GM19239 (cell line): ENCODE data around the gene NINL.
"Not testable (repeated sequence)": the region's sequence is repeated elsewhere in the genome, so short reads cannot be mapped to it uniquely, and the experiment has no call there.

Source experiments
- DNase-seq: peaks from one replicate; pipeline ENCODE4 v3.0.0; 2011; ENCODE audit warnings: low spot score; ENCODE audit not compliant: insufficient read length
- FAIRE-seq: peaks from 2 replicates; lab custom pipeline; 2011; peaks lifted over from hg19 to GRCh38; lab: Jason Lieb, UNC

The NINL gene

GRCh38 chr20:25600632-25601031, 15.3 kb upstream of the NINL start:
- DNase-seq (no peak), FAIRE-seq (no peak)

- no peak for FAIRE-seq
- DNase-seq: no peak
Observed at GRCh38 chr20:25592135-25592852, 7.0 kb upstream of the NINL start.

GRCh38 chr20:25590778-25591177, 5.4 kb upstream of the NINL start:
- not testable (repeated sequence) for FAIRE-seq, DNase-seq

- FAIRE-seq (no peak), DNase-seq (no peak)
Observed at GRCh38 chr20:25588491-25588890, 3.2 kb upstream of the NINL start.

GRCh38 chr20:25587536-25587935, 2.2 kb upstream of the NINL start:
- DNase-seq: no peak
- FAIRE-seq: no peak

GRCh38 chr20:25586877-25587276, 1.5 kb upstream of the NINL start:
- FAIRE-seq (no peak), DNase-seq (no peak)

- DNase-seq, FAIRE-seq: not testable (repeated sequence)
Observed at GRCh38 chr20:25583607-25584006, 1.7 kb downstream of the NINL start.

- FAIRE-seq (no peak), DNase-seq (no peak)
Observed at GRCh38 chr20:25580711-25581110, 4.6 kb downstream of the NINL start.

GRCh38 chr20:25579081-25579770, 6.1 kb downstream of the NINL start:
- FAIRE-seq: no peak
- DNase-seq: no peak

- DNase-seq: no peak
- FAIRE-seq: no peak
Observed at GRCh38 chr20:25576783-25577530, 8.4 kb downstream of the NINL start.

GRCh38 chr20:25574411-25574810, 10.9 kb downstream of the NINL start:
- DNase-seq (no peak), FAIRE-seq (no peak)

- FAIRE-seq (no peak), DNase-seq (no peak)
Observed at GRCh38 chr20:25573288-25574251, 11.8 kb downstream of the NINL start.

GRCh38 chr20:25571817-25572216, 13.5 kb downstream of the NINL start:
- no peak for FAIRE-seq
- no peak for DNase-seq

- DNase-seq (no peak), FAIRE-seq (no peak)
Observed at GRCh38 chr20:25571240-25571639, 14.1 kb downstream of the NINL start.

- FAIRE-seq: no peak
- no peak for DNase-seq
Observed at GRCh38 chr20:25570148-25570530, 15.2 kb downstream of the NINL start.

GRCh38 chr20:25567286-25567685, 18.0 kb downstream of the NINL start:
- FAIRE-seq (no peak), DNase-seq (no peak)

- no peak for FAIRE-seq
- no peak for DNase-seq
Observed at GRCh38 chr20:25566821-25567220, 18.5 kb downstream of the NINL start.

- DNase-seq (no peak), FAIRE-seq (no peak)
Observed at GRCh38 chr20:25565578-25566157, 19.7 kb downstream of the NINL start.

- FAIRE-seq (no peak), DNase-seq (no peak)
Observed at GRCh38 chr20:25563876-25564275, 21.5 kb downstream of the NINL start.

- DNase-seq (no peak), FAIRE-seq (no peak)
Observed at GRCh38 chr20:25563362-25563761, 22.0 kb downstream of the NINL start.
